HCT116 (cell line): Measurements from ENCODE around the gene EML1. TPM values are rescaled to one million over a fixed set of nuclear protein-coding genes. Genes with fewer than 3 reads are reported as not detected.

ENCODE experiments used
- ATAC-seq: fragments of 200-7000 bp; cut with Tn5 transposase; 2 replicates; pipeline ENCODE4 v1.9.1; 2020; ENCODE audit warnings: mild to moderate bottlenecking, moderate library complexity
- BruUV-seq: library from RNA; stranded (reverse); fragments of 400-500 nt; replicated peaks from 2 replicates; lab custom pipeline; 2021; lab: Mats Ljungman, UMichigan
- CTCF ChIA-PET: fragments of 300-600 bp; sonication (Branson Sonifier 250); formaldehyde crosslinking; loops from one replicate; lab custom pipeline; 2021; ENCODE audit warnings: antibody characterized with exemption; lab: Charles Lee
- POLR2A ChIA-PET: fragments of 300-600, 350-600 bp; sonication (Branson Sonifier 250); formaldehyde crosslinking; loops from one replicate; lab custom pipeline; 2021; ENCODE audit warnings: antibody characterized with exemption; lab: Charles Lee
- RAD21 ChIA-PET, 2 experiments: fragments of 300-600 bp; sonication (Branson Sonifier 250); formaldehyde crosslinking; loops; one replicate each; lab custom pipeline; 2023; ENCODE audit warnings: low total read pairs in 2 of 2; ENCODE audit not compliant: uncharacterized antibody in 2 of 2, unreplicated experiment in 2 of 2, low non-redundant PET in 1 of 2; lab: Charles Lee
- DNase-seq: peaks from one replicate; pipeline ENCODE4 v3.0.0-alpha.2; 2010; ENCODE audit warnings: low read depth, low spot score
- H2AFZ ChIP-seq: fragments of 200-600 bp; shearing (Covaris generic), sonication (generic); 2 replicates; pipeline ENCODE4 v1.6.1; 2017; ENCODE audit warnings: low read depth, mixed run types, mixed read lengths, antibody characterized with exemption, low read length; ENCODE audit not compliant: poor library complexity, severe bottlenecking
- H3K27ac ChIP-seq: 2 replicates; pipeline ENCODE4 v1.5.1; 2012; ENCODE audit warnings: low read depth, low read length
- H3K27me3 ChIP-seq: fragments of 200-600 bp; sonication (generic); 2 replicates; pipeline ENCODE4 v1.6.1; 2016; ENCODE audit warnings: mixed run types, low read length, mixed read lengths; ENCODE audit not compliant: insufficient read depth
- H3K36me3 ChIP-seq, 2 experiments: fragments of 200-500 bp in 1 of 2; fragments of 200-600 bp in 1 of 2; sonication (Bioruptor generic) in 1 of 2; sonication (generic) in 1 of 2; 2 replicates each; pipeline versions ENCODE4 v1.5.1 to v1.6.1; 2014 to 2016; ENCODE audit warnings: low read length in 2 of 2, inconsistent platforms in 1 of 2, mixed read lengths in 1 of 2, mixed run types in 1 of 2; ENCODE audit not compliant: insufficient read depth in 2 of 2, control insufficient read depth in 1 of 2
- H3K4me1 ChIP-seq, 2 experiments: fragments of 200-600 bp in 1 of 2; sonication (generic) in 1 of 2; 2 replicates each; pipeline versions ENCODE4 v1.5.1 to v1.6.1; 2012 to 2017; ENCODE audit warnings: low read length in 2 of 2, inconsistent platforms in 1 of 2, mild to moderate bottlenecking in 1 of 2, mixed read lengths in 1 of 2, mixed run types in 1 of 2, moderate library complexity in 1 of 2; ENCODE audit not compliant: insufficient read depth in 2 of 2, control insufficient read depth in 1 of 2
- H3K4me2 ChIP-seq: fragments of 200-600 bp; sonication (generic); 2 replicates; pipeline ENCODE4 v1.6.1; 2017; ENCODE audit warnings: mixed run types, low read length, mixed read lengths
- H3K4me3 ChIP-seq, 2 experiments: fragments of 200-600 bp in 1 of 2; sonication (generic) in 1 of 2; replicated peaks in 1 of 2; 2 replicates each; pipeline ENCODE4 v1.5.1; 2011 to 2016; ENCODE audit warnings: low read length in 2 of 2, control low read depth in 1 of 2, low read depth in 1 of 2, mild to moderate bottlenecking in 1 of 2, mixed read lengths in 1 of 2, mixed run types in 1 of 2
- H3K79me2 ChIP-seq: fragments of 200-600 bp; sonication (generic); 2 replicates; pipeline ENCODE4 v1.6.1; 2017; ENCODE audit warnings: mild to moderate bottlenecking, mixed run types, low read length, moderate library complexity, mixed read lengths; ENCODE audit not compliant: insufficient read depth
- H3K9ac ChIP-seq: fragments of 200-600 bp; sonication (generic); 2 replicates; pipeline ENCODE4 v1.6.1; 2016; ENCODE audit warnings: low read length, mixed read lengths
- H3K9me2 ChIP-seq: fragments of 200-600 bp; sonication (generic), shearing (Covaris generic); 2 replicates; pipeline ENCODE4 v1.6.1; 2017; ENCODE audit warnings: mixed run types, mild to moderate bottlenecking, moderate library complexity; ENCODE audit not compliant: insufficient read depth
- H3K9me3 ChIP-seq, 2 experiments: fragments of 200-500 bp in 1 of 2; fragments of 200-600 bp in 1 of 2; sonication (Bioruptor generic) in 1 of 2; sonication (generic) in 1 of 2; 2 replicates each; pipeline ENCODE4 v1.6.1; 2014 to 2017; ENCODE audit warnings: low read length in 2 of 2, mixed read lengths in 2 of 2, inconsistent platforms in 1 of 2, low read depth in 1 of 2, mild to moderate bottlenecking in 1 of 2, mixed run types in 1 of 2, moderate library complexity in 1 of 2; ENCODE audit not compliant: control insufficient read depth in 1 of 2, insufficient read depth in 1 of 2
- H4K20me1 ChIP-seq: fragments of 200-600 bp; sonication (generic), shearing (Covaris generic); 2 replicates; pipeline ENCODE4 v1.6.1; 2017; ENCODE audit warnings: mixed run types, mild to moderate bottlenecking, moderate library complexity; ENCODE audit not compliant: insufficient read depth
- CEBPB ChIP-seq: IDR thresholded peaks from 2 replicates; pipeline ENCODE4 v1.6.1; 2012; ENCODE audit warnings: low read depth
- CTCF ChIP-seq, 3 experiments: fragments of 200-600 bp in 1 of 3; sonication (generic) in 1 of 3; IDR thresholded peaks in 2 of 3; conservative IDR thresholded peaks in 1 of 3; 2 replicates each; pipeline ENCODE4 v1.5.1; 2012 to 2017; ENCODE audit warnings: low read depth in 2 of 3, low read length in 2 of 3, antibody characterized with exemption in 1 of 3, borderline replicate concordance in 1 of 3, control low read depth in 1 of 3, mild to moderate bottlenecking in 1 of 3, mixed read lengths in 1 of 3, mixed run types in 1 of 3, moderate library complexity in 1 of 3; ENCODE audit not compliant: insufficient read depth in 1 of 3
- EGR1 ChIP-seq: IDR thresholded peaks from 2 replicates; pipeline ENCODE4 v1.6.1; 2012; ENCODE audit warnings: low read depth
- EZH2 ChIP-seq: fragments of 200-600 bp; sonication (generic); IDR thresholded peaks from 2 replicates; pipeline ENCODE4 v1.6.1; 2017; ENCODE audit warnings: antibody characterized with exemption, mixed run types
- FOSL1 ChIP-seq: IDR thresholded peaks from 2 replicates; pipeline ENCODE4 v1.6.1; 2012; ENCODE audit warnings: low read depth
- JUND ChIP-seq: IDR thresholded peaks from 2 replicates; pipeline ENCODE4 v1.6.1; 2012
- POLR2A ChIP-seq: IDR thresholded peaks from 2 replicates; pipeline ENCODE4 v1.7.0; 2011; ENCODE audit warnings: borderline replicate concordance; ENCODE audit not compliant: insufficient read depth, insufficient read length; ENCODE audit errors: extremely low read depth
- POLR2AphosphoS5 ChIP-seq: IDR thresholded peaks from 2 replicates; pipeline ENCODE4 v1.6.1; 2011; ENCODE audit warnings: mild to moderate bottlenecking, low read depth, low read length, moderate library complexity
- RAD21 ChIP-seq: IDR thresholded peaks from 2 replicates; pipeline ENCODE4 v1.6.1; 2012; ENCODE audit warnings: low read depth, mild to moderate bottlenecking
- SIN3A ChIP-seq: IDR thresholded peaks from 2 replicates; pipeline ENCODE4 v1.6.1; 2012; ENCODE audit warnings: low read depth
- SP1 ChIP-seq: IDR thresholded peaks from 2 replicates; pipeline ENCODE4 v1.6.1; 2012; ENCODE audit warnings: low read depth
- TCF7L2 ChIP-seq: IDR thresholded peaks from 2 replicates; pipeline ENCODE4 v1.7.0; 2011; ENCODE audit warnings: borderline replicate concordance, inconsistent platforms; ENCODE audit not compliant: insufficient read depth, insufficient read length; ENCODE audit errors: extremely low read depth
- YY1 ChIP-seq: IDR thresholded peaks from 2 replicates; pipeline ENCODE4 v1.6.1; 2011; ENCODE audit warnings: low read length, low read depth, moderate library complexity, mild to moderate bottlenecking; ENCODE audit not compliant: insufficient replicate concordance; ENCODE audit errors: extremely low read depth
- ZBTB33 ChIP-seq: IDR thresholded peaks from 2 replicates; pipeline ENCODE4 v1.6.1; 2011; ENCODE audit warnings: mild to moderate bottlenecking, low read length, moderate library complexity; ENCODE audit not compliant: insufficient replicate concordance; ENCODE audit errors: extremely low read depth
- intact Hi-C: fragments of 100-400 bp; cut with micrococcal nuclease; formaldehyde crosslinking; loops from 2 replicates; pipeline ENCODE4 v1.10.0; 2022
- total RNA-seq: library from RNA; stranded (reverse); gene quantifications from one replicate; pipeline ENCODE4 v1.2.1, GENCODE V29; 2021; ENCODE audit not compliant: unreplicated experiment
- TF ChIP-seq, protein P1 (sequence below): IDR thresholded peaks from 2 replicates; pipeline ENCODE4 v1.6.1; 2012
- TF ChIP-seq, protein P2 (sequence below): IDR thresholded peaks from 2 replicates; pipeline ENCODE4 v1.6.1; 2012; ENCODE audit warnings: low read depth

EML1 gene
- total RNA-seq, 1 experiment from 2014 or later = 7.4 TPM

DNA sequence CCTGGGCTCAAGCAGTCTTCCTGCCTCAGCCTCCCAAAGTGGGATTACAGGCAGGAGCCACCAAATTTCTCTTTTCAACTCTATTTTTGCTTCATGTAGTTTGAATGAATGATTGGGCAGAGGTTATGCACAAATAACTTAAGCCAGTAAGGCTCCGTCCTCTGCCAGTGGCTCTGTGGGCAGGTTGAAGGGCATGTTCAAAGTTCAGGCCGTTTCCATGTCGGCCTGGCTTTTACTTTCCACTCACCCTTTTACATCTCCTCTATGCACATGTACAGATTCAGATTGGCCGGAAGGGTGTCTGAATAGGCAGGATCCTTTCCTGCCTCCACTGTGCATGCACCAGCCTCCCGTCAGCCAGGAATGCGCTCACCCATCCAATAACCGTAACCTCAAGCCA, 132.3 kb downstream of the EML1 start (continued):
- TF ChIP-seq TCF7L2 = no peak

GRCh38 chr14:99928963-99929362, 135.8 kb downstream of the EML1 start:
- TF ChIP-seq EGR1 (no peak), ZBTB33 (no peak), TCF7L2 (no peak), RAD21 (no peak), POLR2A (no peak), JUND (no peak), YY1 (no peak), EZH2 (no peak), SIN3A (no peak), CTCF (IDR thresholded peaks at IDR 0.05 in 2 of 3, conservative IDR thresholded peaks at IDR 0.05 in 1 of 3; ENCODE audit: borderline replicate concordance in 1 of 3, insufficient read depth in 1 of 3, low read depth in 2 of 3, low read length in 2 of 3) (no peak), POLR2AphosphoS5 (no peak), SP1 (no peak), CEBPB (no peak), FOSL1 (no peak)
- TF ChIP-seq, protein P1, sequence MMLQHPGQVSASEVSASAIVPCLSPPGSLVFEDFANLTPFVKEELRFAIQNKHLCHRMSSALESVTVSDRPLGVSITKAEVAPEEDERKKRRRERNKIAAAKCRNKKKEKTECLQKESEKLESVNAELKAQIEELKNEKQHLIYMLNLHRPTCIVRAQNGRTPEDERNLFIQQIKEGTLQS = no peak
- TF ChIP-seq, protein P2, sequence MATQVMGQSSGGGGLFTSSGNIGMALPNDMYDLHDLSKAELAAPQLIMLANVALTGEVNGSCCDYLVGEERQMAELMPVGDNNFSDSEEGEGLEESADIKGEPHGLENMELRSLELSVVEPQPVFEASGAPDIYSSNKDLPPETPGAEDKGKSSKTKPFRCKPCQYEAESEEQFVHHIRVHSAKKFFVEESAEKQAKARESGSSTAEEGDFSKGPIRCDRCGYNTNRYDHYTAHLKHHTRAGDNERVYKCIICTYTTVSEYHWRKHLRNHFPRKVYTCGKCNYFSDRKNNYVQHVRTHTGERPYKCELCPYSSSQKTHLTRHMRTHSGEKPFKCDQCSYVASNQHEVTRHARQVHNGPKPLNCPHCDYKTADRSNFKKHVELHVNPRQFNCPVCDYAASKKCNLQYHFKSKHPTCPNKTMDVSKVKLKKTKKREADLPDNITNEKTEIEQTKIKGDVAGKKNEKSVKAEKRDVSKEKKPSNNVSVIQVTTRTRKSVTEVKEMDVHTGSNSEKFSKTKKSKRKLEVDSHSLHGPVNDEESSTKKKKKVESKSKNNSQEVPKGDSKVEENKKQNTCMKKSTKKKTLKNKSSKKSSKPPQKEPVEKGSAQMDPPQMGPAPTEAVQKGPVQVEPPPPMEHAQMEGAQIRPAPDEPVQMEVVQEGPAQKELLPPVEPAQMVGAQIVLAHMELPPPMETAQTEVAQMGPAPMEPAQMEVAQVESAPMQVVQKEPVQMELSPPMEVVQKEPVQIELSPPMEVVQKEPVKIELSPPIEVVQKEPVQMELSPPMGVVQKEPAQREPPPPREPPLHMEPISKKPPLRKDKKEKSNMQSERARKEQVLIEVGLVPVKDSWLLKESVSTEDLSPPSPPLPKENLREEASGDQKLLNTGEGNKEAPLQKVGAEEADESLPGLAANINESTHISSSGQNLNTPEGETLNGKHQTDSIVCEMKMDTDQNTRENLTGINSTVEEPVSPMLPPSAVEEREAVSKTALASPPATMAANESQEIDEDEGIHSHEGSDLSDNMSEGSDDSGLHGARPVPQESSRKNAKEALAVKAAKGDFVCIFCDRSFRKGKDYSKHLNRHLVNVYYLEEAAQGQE = no peak
- Histone ChIP-seq H3K4me2 (no peak overlapping the region), H3K9me2 (no peaks in the 10 kb centered on the region), H3K4me3 (no peak overlapping the region), H2AFZ (no peak overlapping the region), H3K27me3 (no peaks in the 10 kb centered on the region), H3K9me3 (peaks cover 0 to 10% of the 10 kb centered on the region in 2 experiments; a peak in 1 of 4 replicates), H3K79me2 (no peaks in the 10 kb centered on the region), H4K20me1 (no peaks in the 10 kb centered on the region), H3K4me1 (no peaks in the 10 kb centered on the region), H3K36me3 (no peaks in the 10 kb centered on the region), H3K9ac (no peak overlapping the region), H3K27ac (no peak overlapping the region)
- ATAC-seq = no peak
- RAD21 ChIA-PET = no interaction called here
- CTCF ChIA-PET = no interaction called here
- no TSS peak for BruUV-seq
- POLR2A ChIA-PET = no interaction called here
- intact Hi-C loops = no loop called here
- no peak for DNase-seq
